ENCODE measurements around the gene GJA8.

The GJA8 gene

GRCh38 chr1:147904726-147905125 is 2.1 kb downstream of the GJA8 start:
- TF ChIP-seq REST (IDR thresholded peaks at IDR 0.05; ENCODE audit: insufficient read depth in 1 of 2, low read depth in 2 of 2, low read length in 2 of 2) (no peak), FOXP2 (optimal IDR thresholded peaks at IDR 0.05; ENCODE audit: borderline replicate concordance, extremely low read depth, extremely low read length, insufficient read depth) (no peak), TAF1 (IDR thresholded peaks at IDR 0.05; ENCODE audit: borderline replicate concordance, insufficient read depth, low read length) (no peak), SIN3A (IDR thresholded peaks at IDR 0.05; ENCODE audit: borderline replicate concordance, insufficient read depth, low read length) (no peak), POLR2AphosphoS5 (IDR thresholded peaks at IDR 0.05; ENCODE audit: low read depth, low read length) (no peak)

- TF ChIP-seq TAF1 (IDR thresholded peaks at IDR 0.05; ENCODE audit: borderline replicate concordance, insufficient read depth, low read length) (no peak), REST (IDR thresholded peaks at IDR 0.05; ENCODE audit: insufficient read depth in 1 of 2, low read depth in 2 of 2, low read length in 2 of 2) (no peak), FOXP2 (optimal IDR thresholded peaks at IDR 0.05; ENCODE audit: borderline replicate concordance, extremely low read depth, extremely low read length, insufficient read depth) (no peak), SIN3A (IDR thresholded peaks at IDR 0.05; ENCODE audit: borderline replicate concordance, insufficient read depth, low read length) (no peak), POLR2AphosphoS5 (IDR thresholded peaks at IDR 0.05; ENCODE audit: low read depth, low read length) (no peak)
Observed at GRCh38 chr1:147907786-147908509, 5.4 kb downstream of the GJA8 start.

- TF ChIP-seq REST (IDR thresholded peaks at IDR 0.05; ENCODE audit: insufficient read depth in 1 of 2, low read depth in 2 of 2, low read length in 2 of 2) (no peak), POLR2AphosphoS5 (IDR thresholded peaks at IDR 0.05; ENCODE audit: low read depth, low read length) (no peak)
Observed at GRCh38 chr1:147912553-147912952, 10.0 kb downstream of the GJA8 start.

GRCh38 chr1:147913362-147913942 is 10.9 kb downstream of the GJA8 start:
- TF ChIP-seq REST (IDR thresholded peaks at IDR 0.05; ENCODE audit: insufficient read depth in 1 of 2, low read depth in 2 of 2, low read length in 2 of 2) (no peak), POLR2AphosphoS5 (IDR thresholded peaks at IDR 0.05; ENCODE audit: low read depth, low read length) (no peak), SIN3A (IDR thresholded peaks at IDR 0.05; ENCODE audit: borderline replicate concordance, insufficient read depth, low read length) (no peak)

- TF ChIP-seq TAF1 (IDR thresholded peaks at IDR 0.05; ENCODE audit: borderline replicate concordance, insufficient read depth, low read length) (no peak), REST (IDR thresholded peaks at IDR 0.05; ENCODE audit: insufficient read depth in 1 of 2, low read depth in 2 of 2, low read length in 2 of 2) (no peak), SIN3A (IDR thresholded peaks at IDR 0.05; ENCODE audit: borderline replicate concordance, insufficient read depth, low read length) (no peak), POLR2AphosphoS5 (IDR thresholded peaks at IDR 0.05; ENCODE audit: low read depth, low read length) (no peak), FOXP2 (optimal IDR thresholded peaks at IDR 0.05; ENCODE audit: borderline replicate concordance, extremely low read depth, extremely low read length, insufficient read depth) (no peak)
Observed at GRCh38 chr1:147919896-147920295, 17.3 kb downstream of the GJA8 start.

Measured in PFSK-1 (cell line).